ENCODE measurements around the gene FUT2.
"Not testable (repeated sequence)": the region's sequence is repeated elsewhere in the genome, so short reads cannot be mapped to it uniquely, and the experiment has no call there.

The FUT2 gene

GRCh38 chr19:48695743-48696352 lies at the start of gene FUT2:
Gene FUT2, plus strand, starts transcription at chr19:48695971. Its CDS starts 6,986 bp downstream, at chr19:48702957.
- no peak for DNase-seq (ENCODE audit: low read depth)

- peak; percentile 80 for DNase-seq (ENCODE audit: low read depth)
Measured at GRCh38 chr19:48646001-48646721, 49.6 kb upstream of the FUT2 start, which contains the start of gene CA11. Gene CA11, minus strand, starts transcription at chr19:48646187. Its CDS starts 555 bp downstream, at chr19:48645632.

- no peak for DNase-seq (ENCODE audit: low read depth)
Measured at GRCh38 chr19:48646722-48647216, 49.0 kb upstream of the FUT2 start.

- DNase-seq (ENCODE audit: low read depth), result no peak
Measured at GRCh38 chr19:48648134-48648533, 47.6 kb upstream of the FUT2 start.

- DNase-seq (ENCODE audit: low read depth), result no peak
Measured at GRCh38 chr19:48650974-48651682, 44.6 kb upstream of the FUT2 start.

GRCh38 chr19:48651683-48652048 lies 44.1 kb upstream of the FUT2 start:
- DNase-seq (ENCODE audit: low read depth), result no peak

GRCh38 chr19:48654299-48655059 lies 41.3 kb upstream of the FUT2 start:
- no peak for DNase-seq (ENCODE audit: low read depth)

GRCh38 chr19:48656840-48657474 lies 38.8 kb upstream of the FUT2 start:
- peak; percentile 81 for DNase-seq (ENCODE audit: low read depth)

GRCh38 chr19:48657828-48658227 lies 37.9 kb upstream of the FUT2 start:
- not testable (repeated sequence) for DNase-seq (ENCODE audit: low read depth)

- no peak for DNase-seq (ENCODE audit: low read depth)
Measured at GRCh38 chr19:48658483-48658882, 37.3 kb upstream of the FUT2 start.

- DNase-seq (ENCODE audit: low read depth), result peak; percentile 63
Measured at GRCh38 chr19:48659768-48660167, 36.0 kb upstream of the FUT2 start.

GRCh38 chr19:48660852-48661710 lies 34.7 kb upstream of the FUT2 start:
- peak; percentile 82 for DNase-seq (ENCODE audit: low read depth)

- no peak for DNase-seq (ENCODE audit: low read depth)
Measured at GRCh38 chr19:48661711-48662090, 34.1 kb upstream of the FUT2 start.

- DNase-seq (ENCODE audit: low read depth), result no peak
Measured at GRCh38 chr19:48663667-48664066, 32.1 kb upstream of the FUT2 start.

GRCh38 chr19:48664476-48664875 lies 31.3 kb upstream of the FUT2 start:
- DNase-seq (ENCODE audit: low read depth), result no peak

- no peak for DNase-seq (ENCODE audit: low read depth)
Measured at GRCh38 chr19:48665786-48666185, 30.0 kb upstream of the FUT2 start.

GRCh38 chr19:48668332-48668731 lies 27.4 kb upstream of the FUT2 start:
- no peak for DNase-seq (ENCODE audit: low read depth)

- DNase-seq (ENCODE audit: low read depth), result no peak
Measured at GRCh38 chr19:48668761-48669160, 27.0 kb upstream of the FUT2 start.

GRCh38 chr19:48669903-48670668 lies 25.7 kb upstream of the FUT2 start:
- DNase-seq (ENCODE audit: low read depth), result no peak

Data from iris pigment epithelial cell (primary cell).